IPS-NIHi7 (cell line): ENCODE results near the gene HTR1E.
"Not testable (repeated sequence)": the region's sequence is repeated elsewhere in the genome, so short reads cannot be mapped to it uniquely, and the experiment has no call there.

ENCODE experiments used
- DNase-seq: peaks from one replicate; pipeline ENCODE4 v3.0.0; 2012; ENCODE audit warnings: mixed read lengths; ENCODE audit errors: extremely low spot score

Gene HTR1E

DNA sequence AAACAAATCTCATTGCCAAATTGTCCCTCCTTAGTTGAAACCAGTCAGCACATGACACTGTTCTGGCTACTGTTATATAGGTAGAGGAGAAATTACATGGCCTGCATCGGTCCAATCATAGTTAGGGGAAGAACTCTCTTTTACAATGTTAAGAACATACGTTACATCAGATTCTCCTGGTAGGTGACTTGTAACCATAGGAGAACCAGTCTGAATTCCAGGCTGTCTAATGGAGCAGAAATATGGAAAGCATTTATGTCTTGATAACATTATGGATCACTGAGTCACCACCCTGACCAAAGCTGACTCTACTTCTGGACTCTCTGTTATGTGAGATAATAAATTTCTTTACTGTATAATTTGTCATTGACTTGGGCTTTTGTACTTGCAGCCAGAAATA, 40.9 kb downstream of the HTR1E start:
- DNase-seq: no peak

DNA sequence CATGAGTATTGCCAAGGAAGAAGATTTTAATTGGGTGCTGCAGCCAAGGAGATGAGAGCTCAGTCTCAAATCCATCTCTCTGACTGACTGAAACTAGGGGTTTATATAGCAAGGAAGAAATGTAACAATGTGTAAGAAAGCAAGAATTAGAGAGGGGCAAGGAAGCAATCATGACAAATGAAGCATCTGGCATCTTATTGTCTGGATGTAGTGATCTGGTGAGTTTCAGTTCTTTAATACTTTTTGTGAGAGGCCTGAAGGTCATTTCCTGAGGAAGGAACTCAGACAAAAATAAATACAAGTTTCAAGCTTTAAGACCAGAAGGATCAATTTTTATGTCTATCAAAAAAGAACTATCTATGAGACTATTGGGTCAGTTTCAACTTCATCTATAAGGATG, 64.2 kb downstream of the HTR1E start:
- no peak for DNase-seq

DNA sequence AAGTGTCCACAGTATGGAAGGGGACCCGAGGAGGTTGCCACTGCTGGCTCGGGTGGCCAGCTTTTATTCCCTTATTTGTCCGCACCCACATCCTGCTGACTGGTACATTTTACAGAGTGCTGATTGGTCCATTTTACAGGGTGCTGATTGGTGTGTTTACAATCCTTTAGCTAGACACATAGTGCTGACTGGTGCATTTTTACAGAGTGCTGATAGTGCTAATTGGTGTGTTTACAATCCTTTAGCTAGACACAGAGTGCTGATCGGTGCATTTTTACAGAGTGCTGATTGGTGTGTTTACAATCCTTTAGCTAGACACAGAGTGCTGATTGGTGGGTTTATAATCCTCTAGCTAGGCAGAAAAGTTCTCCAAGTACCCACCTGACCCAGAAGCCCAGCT, 65.1 kb downstream of the HTR1E start:
- not testable (repeated sequence) for DNase-seq

DNA sequence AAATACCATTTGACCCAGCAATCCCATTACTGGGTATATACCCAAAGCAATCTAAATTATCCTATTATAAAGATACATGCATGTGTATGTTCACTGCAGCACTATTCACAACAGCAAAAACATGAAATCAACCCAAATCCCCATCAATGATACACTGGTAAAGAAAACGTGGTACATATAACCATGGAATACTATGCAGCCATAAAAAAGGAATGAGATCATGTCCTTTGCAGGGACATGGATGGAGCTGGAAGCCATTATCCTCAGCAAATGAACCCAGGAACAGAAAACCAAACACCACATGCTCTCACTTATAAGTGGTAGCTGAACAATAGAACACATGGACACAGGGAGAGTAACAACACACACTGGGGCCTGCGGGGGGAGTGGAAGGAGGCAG, 69.2 kb downstream of the HTR1E start:
- DNase-seq: not testable (repeated sequence)

DNA sequence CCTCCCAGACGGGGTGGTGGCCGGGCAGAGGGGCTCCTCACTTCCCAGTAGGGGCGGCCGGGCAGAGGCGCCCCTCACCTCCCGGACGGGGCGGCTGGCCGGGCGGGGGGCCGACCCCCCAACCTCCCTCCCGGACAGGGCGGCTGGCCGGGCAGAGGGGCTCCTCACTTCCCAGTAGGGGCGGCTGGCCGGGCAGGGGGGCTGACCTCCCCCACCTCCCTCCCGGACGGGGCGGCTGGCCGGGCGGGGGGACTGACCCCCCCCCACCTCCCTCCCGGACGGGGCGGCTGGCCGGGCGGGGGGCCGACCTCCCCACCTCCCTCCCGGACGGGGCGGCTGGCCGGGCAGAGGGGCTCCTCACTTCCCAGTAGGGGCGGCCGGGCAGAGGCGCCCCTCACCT, 72.3 kb downstream of the HTR1E start:
- not testable (repeated sequence) for DNase-seq

DNA sequence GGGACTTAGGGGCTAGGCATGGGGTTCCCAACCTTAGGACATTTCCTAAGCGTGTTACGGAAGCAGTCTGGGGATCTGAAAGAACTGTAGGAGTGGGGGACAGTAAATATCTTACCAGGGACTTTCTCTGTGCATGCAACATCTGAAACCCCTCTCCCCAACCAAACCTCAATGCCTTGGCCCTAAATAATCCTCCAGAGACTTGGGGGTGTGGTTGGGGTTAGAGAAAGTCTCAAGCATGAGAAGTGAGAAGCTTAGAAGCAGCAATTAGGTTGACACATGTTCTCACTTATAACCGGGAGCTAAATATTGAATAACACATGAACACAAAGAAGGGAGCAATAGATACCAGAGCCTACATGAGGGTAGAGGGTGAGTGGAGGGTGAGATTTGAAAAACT, 74.7 kb downstream of the HTR1E start:
- DNase-seq: no peak

DNA sequence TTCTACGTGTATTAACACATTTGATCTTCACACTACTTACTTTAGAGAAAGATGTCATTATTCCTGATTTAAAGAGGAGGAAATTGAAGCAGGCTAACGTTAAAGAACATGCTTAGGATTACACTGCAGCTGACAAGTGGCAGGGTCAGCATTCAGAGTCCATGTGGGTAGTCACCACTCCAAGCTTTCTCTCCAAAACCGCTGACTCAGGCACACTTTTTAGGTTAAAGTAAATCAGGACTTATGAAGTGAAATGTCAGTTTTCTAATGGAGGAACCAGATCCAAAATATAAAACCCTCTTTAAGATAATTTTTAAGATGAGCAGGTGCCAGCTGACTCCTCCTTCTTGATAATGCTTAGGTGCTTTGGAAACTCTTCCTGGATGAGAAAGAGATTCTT, 75.4 kb downstream of the HTR1E start:
- DNase-seq: no peak

DNA sequence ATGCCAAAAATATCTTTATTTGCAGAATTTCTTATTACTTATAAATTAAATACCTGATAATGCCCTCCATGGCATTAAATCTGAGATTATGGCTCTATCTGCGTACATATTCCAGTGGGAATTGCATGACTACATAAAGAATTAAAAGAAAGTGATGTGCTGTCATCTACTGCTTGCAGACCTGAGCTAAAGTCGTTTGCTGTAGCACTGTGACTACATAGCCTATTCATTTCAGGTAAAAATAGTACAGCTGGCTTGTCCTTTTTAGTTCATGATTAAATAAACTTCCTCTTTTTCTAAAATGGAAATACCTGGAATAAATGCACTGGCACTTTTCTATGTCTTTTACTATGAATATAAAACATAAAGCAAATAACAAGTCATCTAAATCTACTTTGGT, 79.4 kb downstream of the HTR1E start:
- DNase-seq: no peak

DNA sequence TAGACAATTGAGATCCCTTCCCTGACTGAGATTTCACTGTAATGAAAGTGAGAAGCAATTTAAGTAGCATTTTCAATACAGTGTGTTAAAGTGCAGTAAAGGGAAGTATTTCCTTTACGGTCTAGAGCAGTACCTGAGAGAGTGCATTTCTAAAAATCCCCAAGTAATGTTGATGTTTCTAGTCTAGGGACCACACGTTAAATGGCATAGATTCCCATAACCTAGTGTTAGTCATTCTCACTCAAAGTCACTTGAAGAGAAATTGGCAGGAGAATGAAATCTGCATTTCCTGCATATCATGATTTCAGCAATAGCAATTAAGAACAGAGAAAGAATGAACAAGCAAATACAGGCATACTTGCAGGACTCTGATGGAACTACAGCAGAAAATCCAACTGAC, 89.7 kb downstream of the HTR1E start:
- DNase-seq: no peak

DNA sequence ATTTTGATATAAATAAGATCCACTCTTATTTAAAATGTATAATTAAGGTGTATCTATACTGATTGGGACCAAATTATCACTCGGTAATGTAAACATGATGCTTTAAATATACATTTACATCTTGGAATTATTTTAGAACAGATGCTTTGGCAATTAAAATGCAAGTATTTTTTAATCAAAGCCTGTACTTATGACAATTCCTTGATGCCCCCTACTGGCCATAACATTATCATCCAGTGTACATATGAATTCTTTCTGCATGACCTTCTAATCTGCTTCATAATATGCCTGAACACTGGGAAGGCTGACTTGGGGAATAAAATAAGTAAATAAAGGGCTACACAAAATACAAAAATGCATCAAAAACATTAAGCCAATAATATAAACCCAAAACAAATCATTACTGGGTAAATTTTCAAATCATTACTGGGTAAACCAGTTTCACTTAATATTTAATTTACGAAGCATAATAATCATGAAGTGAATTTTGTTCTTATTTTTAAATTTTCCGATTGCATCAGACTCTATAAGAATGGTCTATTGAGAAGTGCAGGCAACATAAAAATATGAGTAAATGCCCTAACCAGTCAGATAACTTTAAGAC, 92.5 kb downstream of the HTR1E start:
- DNase-seq: no peak

DNA sequence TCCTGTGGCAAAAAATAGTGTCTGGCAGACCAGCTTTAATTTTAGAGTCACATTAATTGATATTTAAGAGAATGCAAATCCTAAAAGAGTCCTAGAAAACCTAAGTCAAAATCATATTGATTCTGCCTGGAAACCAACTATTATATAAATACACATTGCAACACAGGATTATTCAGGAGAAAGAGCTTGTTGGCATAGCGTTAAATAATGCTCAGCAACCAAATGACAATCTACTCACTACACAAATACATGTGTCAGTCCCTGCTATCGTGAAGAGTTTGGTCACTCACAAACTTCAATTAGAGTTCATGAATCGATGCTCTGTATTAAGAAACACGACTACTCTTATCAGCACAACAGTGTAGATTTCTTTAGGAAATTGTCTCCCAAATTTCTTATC, 103.4 kb downstream of the HTR1E start:
- no peak for DNase-seq

DNA sequence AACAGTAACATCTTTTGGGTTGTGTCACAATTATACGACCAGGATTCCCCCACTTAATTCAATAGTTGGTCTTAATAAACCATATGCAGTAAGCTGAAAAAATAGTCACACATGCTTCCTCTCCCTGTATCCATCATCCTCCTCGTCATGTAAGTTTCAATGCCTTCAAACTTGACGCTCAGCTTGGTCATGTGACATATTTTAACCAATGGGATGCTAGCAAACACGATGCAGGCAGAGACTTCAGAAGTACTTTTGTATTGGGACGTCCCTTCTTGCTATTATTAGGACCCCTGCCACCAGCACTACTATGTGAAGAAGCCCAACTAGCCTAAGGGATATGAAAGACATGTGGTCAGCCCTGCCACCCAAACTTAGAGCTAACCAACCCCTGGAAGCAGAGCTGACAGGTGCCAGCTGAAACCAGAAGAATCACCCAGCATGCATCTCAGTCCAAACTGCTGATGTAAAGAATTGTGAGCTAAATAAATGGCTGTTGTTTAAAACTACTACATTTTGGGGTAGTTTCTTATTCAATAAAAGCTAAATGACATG, 108.3 kb downstream of the HTR1E start:
- no peak for DNase-seq

DNA sequence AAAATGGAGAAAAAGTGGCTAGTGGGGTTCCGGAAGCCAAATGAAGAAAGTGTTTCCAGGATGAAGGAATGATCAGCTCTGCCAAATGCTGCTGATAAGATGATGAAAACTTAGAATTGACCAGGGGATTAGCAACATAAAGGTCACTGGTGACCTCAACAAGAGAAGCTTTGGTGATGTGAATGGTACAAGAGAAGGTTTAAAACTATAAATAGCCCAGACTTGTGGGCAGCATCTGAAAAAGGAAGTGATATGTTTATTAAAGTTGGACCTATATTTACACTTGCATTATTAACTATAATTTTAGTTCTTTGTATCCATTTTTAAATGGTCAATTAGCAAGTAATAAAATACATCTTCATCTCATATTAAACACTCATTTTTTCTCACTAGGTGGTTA, 112.5 kb downstream of the HTR1E start:
- DNase-seq: no peak

DNA sequence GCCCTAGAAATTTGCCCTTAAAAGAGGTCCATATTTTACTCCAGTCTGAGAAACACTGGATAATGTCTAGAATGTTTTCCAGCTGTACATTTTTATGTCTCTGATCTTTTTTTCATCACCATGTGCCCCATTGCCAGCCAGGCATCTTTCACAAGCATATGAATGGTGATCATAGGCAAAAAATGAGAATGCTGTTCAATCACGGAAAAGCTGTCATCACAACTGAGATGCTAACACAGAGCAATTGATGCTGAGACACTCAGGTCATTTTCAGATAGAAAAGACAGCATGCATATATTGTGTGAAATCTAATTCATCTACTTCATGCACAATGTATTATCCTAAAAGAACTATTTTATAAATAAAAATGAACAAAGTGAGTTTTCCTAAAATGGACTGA, 116.0 kb downstream of the HTR1E start:
- no peak for DNase-seq

DNA sequence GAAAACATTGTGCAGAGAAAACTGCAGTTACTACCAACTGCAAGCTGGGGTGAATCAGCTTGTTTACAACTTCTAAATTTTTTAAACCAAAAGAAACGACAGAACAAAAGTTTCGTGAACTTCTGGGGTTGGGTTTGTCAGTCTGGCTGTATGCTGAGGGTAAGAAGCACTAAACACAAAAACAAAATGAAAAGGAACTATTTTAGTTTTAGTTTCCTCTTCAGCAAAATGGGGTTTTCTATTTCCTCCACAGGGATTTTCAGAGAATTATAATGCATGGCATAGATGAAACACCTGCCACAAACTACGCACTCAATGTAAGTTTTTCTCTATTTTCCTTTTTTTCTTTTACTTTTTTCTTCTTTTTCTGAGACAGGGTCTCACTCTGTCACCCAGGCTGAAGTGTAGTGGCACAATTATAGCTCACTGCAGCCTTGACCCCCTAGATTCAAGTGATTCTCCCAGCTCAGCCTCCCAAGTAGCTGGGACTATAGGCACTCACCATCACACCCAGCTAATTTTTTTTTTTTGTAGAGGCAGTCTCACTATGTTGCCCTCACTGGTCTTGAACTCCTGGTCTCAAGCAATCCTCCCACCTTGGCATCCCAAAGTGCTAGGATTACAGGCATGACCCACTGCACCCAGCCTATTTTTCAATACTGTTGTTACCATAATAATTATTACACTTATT, 117.0 kb downstream of the HTR1E start:
- DNase-seq: no peak

DNA sequence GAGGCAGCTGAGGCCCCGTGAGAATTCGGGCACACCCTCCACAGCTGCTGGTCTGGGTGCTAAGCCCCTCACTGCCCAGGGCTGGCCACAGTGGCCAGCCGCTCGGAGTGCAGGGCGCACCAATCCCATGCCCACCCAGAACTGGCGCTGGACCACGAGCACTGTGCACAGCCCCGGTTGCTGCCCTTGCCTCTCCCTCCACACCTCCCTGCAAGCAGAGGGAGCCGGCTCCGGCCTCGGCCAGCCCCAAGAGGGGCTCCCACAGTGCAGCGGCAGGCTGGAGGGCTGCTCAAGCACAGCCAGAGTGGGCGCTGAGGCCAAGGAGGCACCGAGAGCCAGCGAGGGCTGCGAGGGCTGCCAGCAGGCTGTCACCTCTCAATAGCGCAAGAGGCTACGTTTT, 122.6 kb downstream of the HTR1E start:
- DNase-seq: no peak

DNA sequence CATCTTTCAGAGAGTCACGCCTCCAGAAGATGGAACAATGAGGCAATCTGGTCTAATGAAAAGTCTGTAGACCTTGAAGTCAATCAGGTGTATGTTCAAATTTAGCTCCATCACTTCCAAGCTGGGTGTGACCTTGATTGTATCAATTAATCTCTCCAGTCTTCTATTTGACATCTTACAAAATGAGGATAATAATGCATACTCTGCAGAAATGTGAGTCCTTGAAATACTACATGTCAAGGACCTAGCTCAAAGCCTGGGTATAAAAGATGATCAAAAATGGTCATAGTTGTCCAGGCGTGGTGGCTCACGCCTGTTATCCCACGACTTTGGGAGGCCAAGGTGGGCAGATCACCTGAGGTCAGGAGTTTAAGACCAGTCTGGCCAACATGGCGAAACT, 127.8 kb downstream of the HTR1E start:
- no peak for DNase-seq
